ENCODE measurements around the gene SARNP.
A peak's percentile ranks its signal among the peaks of the same experiment; 100 is the strongest.
"Not testable (repeated sequence)": the region's sequence is repeated elsewhere in the genome, so short reads cannot be mapped to it uniquely, and the experiment has no call there.

Gene SARNP, protein sequence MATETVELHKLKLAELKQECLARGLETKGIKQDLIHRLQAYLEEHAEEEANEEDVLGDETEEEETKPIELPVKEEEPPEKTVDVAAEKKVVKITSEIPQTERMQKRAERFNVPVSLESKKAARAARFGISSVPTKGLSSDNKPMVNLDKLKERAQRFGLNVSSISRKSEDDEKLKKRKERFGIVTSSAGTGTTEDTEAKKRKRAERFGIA

DNA sequence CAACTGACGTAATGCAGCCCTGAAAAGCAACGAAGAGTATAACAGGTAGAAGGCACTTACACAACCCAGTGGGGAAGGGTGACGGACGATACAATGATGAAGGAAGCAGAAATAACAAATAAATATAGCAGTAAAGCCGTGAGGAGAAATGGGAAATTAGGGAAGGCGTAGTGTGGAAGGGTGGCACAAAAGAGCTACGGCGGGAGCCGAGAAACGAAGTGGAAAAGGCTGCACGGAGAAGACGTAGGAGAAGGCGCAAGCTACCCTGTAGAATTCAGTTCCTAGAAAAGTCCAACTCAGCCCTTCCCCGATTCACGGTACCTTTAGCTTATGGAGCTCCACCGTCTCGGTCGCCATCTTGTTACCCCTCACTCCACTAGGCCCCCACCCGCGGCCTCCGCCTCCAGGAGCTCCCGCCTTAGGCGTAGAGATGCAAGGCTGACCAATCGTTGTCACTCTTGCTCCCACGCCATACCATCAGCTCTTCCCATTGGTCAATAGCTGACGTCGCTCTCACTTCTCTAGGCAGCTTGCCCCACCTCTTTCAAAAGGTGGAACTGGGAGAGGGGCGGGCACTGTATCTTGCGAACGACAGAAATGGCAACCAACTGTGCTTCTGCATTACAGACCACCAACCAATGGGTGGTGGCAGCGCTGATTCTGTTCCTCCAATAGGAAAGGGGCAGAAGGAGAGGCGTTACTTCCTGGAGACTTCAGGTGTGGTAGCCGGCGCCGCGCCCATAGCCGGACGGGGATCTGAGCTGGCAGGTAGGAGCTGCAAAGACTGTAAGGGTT is at the start of gene SARNP, which contains the start of gene ORMDL2:
Gene SARNP (minus strand): TSS at position 380 of the 795 bp plus-strand sequence. CDS start 23 bp downstream, at position 357.
Gene ORMDL2 (plus strand): TSS at position 697 of the 795 bp plus-strand sequence. CDS start 959 bp downstream, outside the sequence.
- peak; percentile 99 to 100 for DNase-seq

- not testable (repeated sequence) for DNase-seq
These were observed 49.0 kb upstream of the SARNP start for GRCh38 chr12:55866454-55867004.

GRCh38 chr12:55865327-55865726 is 47.8 kb upstream of the SARNP start:
- DNase-seq = no peak

DNA sequence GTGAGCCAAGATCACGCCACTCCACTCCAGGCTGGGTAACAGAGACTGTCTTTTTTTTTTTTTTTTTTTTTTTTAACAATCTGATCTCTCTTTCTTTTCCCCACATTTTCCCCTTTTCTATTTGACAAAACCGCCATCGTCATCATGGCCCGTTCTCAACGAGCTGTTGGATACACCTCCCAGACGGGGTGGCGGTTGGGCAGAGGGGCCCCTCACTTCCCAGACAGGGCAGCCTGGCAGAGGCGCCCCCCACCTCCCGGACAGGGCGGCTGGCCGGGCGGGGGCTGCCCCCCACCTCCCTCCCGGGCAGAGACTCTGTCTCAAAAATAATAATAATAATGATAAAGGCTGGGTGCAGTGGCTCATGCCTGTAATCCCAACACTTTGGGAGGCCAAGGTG is 45.4 kb upstream of the SARNP start:
- DNase-seq = not testable (repeated sequence)

DNA sequence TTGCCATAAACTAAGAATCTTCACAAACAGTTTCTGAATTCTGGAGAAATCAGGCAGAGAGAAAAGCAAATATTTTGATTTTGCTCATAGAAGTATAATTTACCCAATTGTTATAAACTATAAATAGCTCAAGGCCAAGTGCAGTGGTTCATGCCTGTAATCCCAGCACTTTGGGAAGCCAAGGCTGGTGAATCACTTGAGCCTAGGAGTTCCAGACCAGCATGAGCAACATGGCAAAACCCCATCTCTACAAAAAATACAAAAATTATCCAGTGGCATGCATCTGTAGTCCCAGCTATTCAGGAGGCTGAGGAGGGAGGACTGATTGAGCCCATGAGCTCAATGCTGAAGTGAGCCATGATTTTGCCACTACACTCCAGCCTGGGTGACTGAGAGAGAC is 44.8 kb upstream of the SARNP start:
- no peak for DNase-seq

DNA sequence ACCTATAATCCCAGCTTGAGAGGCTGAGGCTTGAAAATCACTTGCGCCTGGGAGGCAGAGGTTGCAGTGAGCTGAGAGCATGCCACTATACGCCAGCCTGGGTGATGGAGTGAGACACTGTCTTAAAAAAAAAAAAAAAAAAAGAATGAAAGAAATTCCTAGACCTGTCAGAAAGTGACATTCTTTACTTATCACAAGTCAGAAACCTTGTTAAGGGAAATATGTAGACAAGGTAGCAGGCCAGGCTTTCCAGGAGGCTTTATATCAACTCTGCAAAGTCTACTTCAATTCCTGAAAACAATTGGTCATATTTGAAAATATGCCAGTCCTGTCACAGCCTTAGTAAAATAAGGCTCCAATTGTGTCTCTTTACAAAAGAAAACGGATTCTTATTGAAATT is 44.3 kb upstream of the SARNP start:
- no peak for DNase-seq

DNA sequence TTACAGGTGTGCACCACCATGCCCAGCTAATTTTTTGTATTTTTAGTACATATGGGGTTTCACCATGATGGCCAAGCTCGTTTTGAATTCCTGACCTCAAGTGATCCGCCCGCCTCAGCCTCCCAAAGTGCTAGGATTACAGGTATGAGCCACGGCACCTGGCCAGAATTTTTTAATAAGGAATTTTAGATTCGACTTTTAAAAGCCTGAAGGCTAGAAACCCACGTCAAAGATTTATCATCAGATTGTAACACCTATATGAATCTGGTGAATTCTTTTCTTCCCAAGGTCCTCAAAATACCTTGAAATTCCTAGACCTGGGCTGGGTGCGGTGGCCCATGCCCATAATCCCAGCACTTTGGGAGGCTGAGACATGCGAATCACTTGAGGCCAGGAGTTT is 43.9 kb upstream of the SARNP start:
- no peak for DNase-seq

- no peak for DNase-seq
These were observed 35.2 kb upstream of the SARNP start for GRCh38 chr12:55852740-55853139.

GRCh38 chr12:55850893-55851292 is 33.4 kb upstream of the SARNP start:
- DNase-seq = no peak

DNA sequence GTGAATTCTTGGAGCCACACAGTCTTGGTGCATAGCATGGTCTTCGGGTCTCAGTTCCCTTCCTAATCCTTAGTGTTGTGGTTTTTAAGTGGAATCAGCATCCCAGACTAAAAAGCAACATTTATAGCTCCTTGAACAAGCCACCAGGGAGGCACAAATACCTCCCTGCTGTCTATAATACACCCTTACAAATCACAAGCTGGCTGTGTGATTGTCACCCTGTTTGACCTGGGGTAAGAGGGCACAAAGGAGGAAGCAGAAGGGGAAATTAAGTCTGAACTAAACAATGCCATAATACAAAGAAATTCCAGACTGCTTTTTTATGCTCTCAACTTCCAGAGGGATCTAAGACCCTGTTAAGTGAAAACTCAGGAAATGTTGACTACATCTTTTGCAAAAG is 32.9 kb upstream of the SARNP start:
- no peak for DNase-seq

DNA sequence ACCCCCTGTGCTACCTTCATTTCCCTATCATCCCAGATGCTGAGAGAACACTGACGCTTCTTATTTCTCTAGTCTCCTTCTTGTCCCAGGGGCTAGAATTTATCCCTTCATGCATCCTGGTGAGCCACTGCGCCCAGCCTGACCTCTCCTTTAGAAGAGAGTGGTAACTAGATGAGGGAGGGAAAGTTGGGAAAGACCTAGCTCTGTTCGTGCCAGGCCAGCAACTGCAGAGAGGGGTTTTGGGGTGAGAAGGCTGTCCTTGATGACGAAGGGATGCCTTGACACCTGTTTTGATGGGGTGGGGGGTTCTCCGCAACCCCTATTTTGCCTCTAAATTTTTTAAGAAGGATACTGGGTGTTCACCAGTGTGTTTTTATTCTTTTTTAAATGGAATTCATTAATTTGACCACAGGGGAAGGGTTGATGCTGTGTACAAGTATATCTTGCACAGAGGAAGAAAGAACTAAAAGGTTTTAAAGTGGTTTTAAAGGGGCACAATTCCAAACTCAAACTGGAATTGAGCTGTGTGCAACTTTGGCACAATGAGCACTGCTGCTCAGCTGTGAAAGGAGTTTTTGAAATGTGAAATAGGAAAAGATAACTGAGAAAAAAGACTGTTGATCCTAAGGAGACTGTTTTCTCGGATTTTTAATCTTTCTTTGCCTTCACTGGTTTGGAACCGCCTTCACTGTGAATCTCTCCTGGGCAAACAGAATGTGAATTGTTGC is 32.3 kb upstream of the SARNP start:
- no peak for DNase-seq

- no peak for DNase-seq
These were observed 30.2 kb upstream of the SARNP start for GRCh38 chr12:55847603-55848291.

DNA sequence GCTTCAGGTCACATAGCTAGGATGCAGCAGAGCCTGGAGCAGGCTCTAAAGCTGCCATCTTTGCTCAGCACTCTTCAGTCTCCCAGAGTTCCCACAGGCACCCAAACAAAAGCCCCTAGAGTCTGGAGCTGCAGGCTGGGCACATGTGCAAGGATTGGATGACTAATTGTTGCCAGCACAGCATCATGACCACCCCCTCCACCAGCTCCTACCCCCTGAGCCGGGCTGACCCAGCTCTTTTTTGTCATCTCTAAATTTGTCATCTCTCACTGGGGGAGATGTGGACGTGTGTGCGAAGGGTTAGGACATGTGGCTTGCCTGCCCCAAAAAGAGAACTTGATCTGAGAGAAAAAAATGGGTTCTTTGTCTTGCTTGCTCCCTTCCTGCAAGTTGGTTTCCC is 29.5 kb upstream of the SARNP start:
- no peak for DNase-seq

GRCh38 chr12:55845785-55846496 is 28.4 kb upstream of the SARNP start:
- DNase-seq = no peak

DNA sequence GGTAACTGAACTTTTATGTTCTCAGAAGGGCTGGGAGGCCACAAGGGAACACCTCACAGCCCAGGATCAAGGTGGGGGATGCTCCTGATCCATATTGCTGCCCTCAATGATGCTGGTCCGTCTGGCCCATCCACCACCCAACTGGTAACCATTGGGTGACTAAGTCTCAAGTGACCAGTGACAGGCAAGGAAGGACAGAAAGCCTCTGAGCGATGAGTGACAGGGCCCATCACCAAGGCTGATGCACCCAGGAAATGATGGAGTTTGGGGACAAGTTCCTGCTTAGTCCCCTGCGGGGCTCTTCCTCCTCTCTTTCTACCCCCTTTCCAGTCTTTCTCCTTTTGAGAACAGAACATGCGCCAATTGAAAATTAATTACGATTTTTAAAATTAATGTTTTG is 27.8 kb upstream of the SARNP start:
- DNase-seq = no peak

DNA sequence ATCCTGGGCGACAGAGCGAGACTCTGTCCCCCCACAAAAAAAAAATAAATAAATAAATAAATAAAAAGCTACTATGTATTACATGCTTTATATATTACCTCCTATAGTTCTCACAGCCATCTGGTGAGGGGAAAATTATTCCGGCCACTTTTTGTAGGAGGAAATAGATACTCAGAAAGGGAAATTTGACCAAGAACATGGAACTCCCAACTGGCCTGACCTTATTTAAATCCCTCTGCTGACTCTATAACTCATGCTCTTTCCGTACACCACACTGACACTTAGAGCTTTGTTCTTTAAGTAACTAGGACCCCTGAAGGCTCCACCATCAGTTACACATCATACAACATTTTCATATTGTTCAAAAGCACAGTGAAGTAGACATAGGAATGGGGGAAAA is 27.4 kb upstream of the SARNP start:
- no peak for DNase-seq

- no peak for DNase-seq
These were observed 25.9 kb upstream of the SARNP start for GRCh38 chr12:55843431-55843830.

DNA sequence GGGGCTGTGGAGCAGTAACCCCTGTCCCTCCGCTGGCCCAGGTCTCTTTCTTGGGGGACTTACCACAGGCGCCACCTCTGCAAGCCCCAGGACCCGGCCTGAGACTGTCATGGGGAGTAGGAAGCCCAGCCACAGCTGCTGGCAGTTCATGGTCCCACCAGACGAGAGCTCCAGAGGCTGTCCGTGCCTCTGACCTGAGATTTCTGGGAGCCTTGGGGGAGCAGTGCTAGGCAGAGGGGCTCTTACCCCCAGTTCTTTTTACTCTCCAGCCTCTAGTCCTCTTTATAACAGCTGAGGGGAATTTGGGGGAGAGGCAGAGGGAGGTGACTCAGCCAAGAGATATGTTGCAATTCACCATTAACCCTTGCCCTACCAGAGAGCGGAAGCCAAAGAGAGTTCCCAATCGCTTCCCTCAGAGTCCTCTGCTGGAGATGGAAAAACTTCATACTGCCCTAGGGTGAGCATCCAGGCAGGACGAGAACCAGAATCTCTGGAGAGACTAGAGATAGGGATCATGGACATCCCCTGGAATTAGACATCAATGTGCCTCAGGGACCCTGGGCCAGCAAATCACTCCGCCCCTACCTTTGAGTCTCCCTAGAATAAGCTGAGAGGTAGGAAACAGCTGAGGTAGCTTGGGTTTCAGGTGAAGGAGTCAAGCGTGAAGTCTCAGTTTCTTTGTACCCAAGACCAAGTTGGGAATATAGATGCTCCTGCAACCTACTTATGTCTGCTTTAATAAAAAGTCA is 25.3 kb upstream of the SARNP start, which contains the start of gene MMP19:
Gene MMP19 (minus strand): TSS at position 256 of the 749 bp plus-strand sequence. CDS start 106 bp downstream, at position 150.
- DNase-seq = no peak

- DNase-seq = no peak
These were observed 23.2 kb upstream of the SARNP start for GRCh38 chr12:55840581-55841351.

Data from NCI-H2081 (cell line).